Esophagus (tissue), 2 donors: Measurements from ENCODE around the gene CROCC. TPM values are rescaled to one million over a fixed set of nuclear protein-coding genes. Genes with fewer than 3 reads are reported as not detected.

ENCODE experiments used
- H3K27ac ChIP-seq, 2 donors: one replicate each; pipeline ENCODE4 v1.5.1; 2013; ENCODE audit warnings: low read depth in 2 of 2, mild to moderate bottlenecking in 2 of 2, inconsistent platforms in 1 of 2, low read length in 1 of 2, moderate library complexity in 1 of 2
- H3K27me3 ChIP-seq, 2 donors: one replicate each; pipeline ENCODE4 v1.6.1; 2013; ENCODE audit warnings: low read length in 2 of 2, control low read depth in 1 of 2, mild to moderate bottlenecking in 1 of 2; ENCODE audit not compliant: insufficient read depth in 2 of 2, control insufficient read depth in 1 of 2
- H3K36me3 ChIP-seq, 2 donors: one replicate each; pipeline ENCODE4 v1.6.1; 2013; ENCODE audit warnings: low read length in 1 of 2; ENCODE audit not compliant: control insufficient read depth in 2 of 2, insufficient read depth in 2 of 2
- H3K4me1 ChIP-seq, 2 donors: one replicate each; pipeline ENCODE4 v1.6.1; 2013; ENCODE audit warnings: low read length in 1 of 2; ENCODE audit not compliant: control insufficient read depth in 2 of 2, insufficient read depth in 2 of 2
- H3K4me3 ChIP-seq, 2 donors: one replicate each; pipeline ENCODE4 v1.5.1; 2013; ENCODE audit warnings: low read length in 2 of 2, mild to moderate bottlenecking in 2 of 2, low read depth in 1 of 2, moderate library complexity in 1 of 2
- H3K9me3 ChIP-seq, 2 donors: one replicate each; pipeline ENCODE4 v1.6.1; 2013; ENCODE audit warnings: mild to moderate bottlenecking in 2 of 2, low read depth in 1 of 2, low read length in 1 of 2, moderate library complexity in 1 of 2; ENCODE audit not compliant: control insufficient read depth in 2 of 2, insufficient read depth in 1 of 2
- WGBS, 2 donors: extraction: QIAGEN DNeasy Blood & Tissue Kit; methylation state at CpG; one replicate each; pipeline ENCODE4 v1.1.7; 2013; 5-methylcytosine and 5-hydroxymethylcytosine counted together
- polyA plus RNA-seq, 2 donors: library from polyadenylated mRNA; stranded (reverse); fragments of 200-250 nt; gene quantifications; one replicate each; pipeline ENCODE4 v1.2.3, GENCODE V29; 2013
- donor health status: healthy with polysubstance abuse.
- donor health status: Bipolar disorder and iron deficiency.

CROCC gene
- polyA plus RNA-seq, 2 donors: 15.5 to 64.1 TPM

- H3K27me3 ChIP-seq: no peaks in the 10 kb centered on the region
- no peaks in the 10 kb centered on the region for H3K9me3 ChIP-seq
- no peak overlapping the region for H3K27ac ChIP-seq
- peaks cover 15 to 31% of the 10 kb centered on the region in 2 donors for H3K36me3 ChIP-seq
- peaks cover 3 to 4% of the 10 kb centered on the region in 2 donors for H3K4me1 ChIP-seq
- WGBS, 2 donors: 92 to 96% methylated on average over 4 of the region's 4 CpGs
- H3K4me3 ChIP-seq: no peak overlapping the region
Measured at GRCh38 chr1:17002524-17002902, 80.8 kb downstream of the CROCC start.

- Histone ChIP-seq H3K27ac (peak overlapping the region; percentile 17 to 87), H3K9me3 (no peaks in the 10 kb centered on the region), H3K27me3 (no peaks in the 10 kb centered on the region), H3K4me3 (no peak overlapping the region), H3K4me1 (peaks cover 4 to 5% of the 10 kb centered on the region in 2 donors), H3K36me3 (peaks cover 15 to 31% of the 10 kb centered on the region in 2 donors)
- 90% methylated on average over 23 to 24 of the region's 24 CpGs for WGBS, 2 donors
Measured at GRCh38 chr1:17004466-17005364, 83.0 kb downstream of the CROCC start.

GRCh38 chr1:17005365-17005740 lies 83.6 kb downstream of the CROCC start:
- no peak overlapping the region for H3K27ac ChIP-seq
- 94% methylated on average over 19 of the region's 19 CpGs for WGBS, 2 donors
- H3K36me3 ChIP-seq: peaks cover 15 to 31% of the 10 kb centered on the region in 2 donors
- H3K4me3 ChIP-seq: no peak overlapping the region
- peaks cover 6 to 7% of the 10 kb centered on the region in 2 donors for H3K4me1 ChIP-seq
- H3K27me3 ChIP-seq: no peaks in the 10 kb centered on the region
- H3K9me3 ChIP-seq: no peaks in the 10 kb centered on the region

GRCh38 chr1:17007121-17007520 lies 85.4 kb downstream of the CROCC start:
- Histone ChIP-seq H3K4me1 (peaks cover 11 to 18% of the 10 kb centered on the region in 2 donors), H3K36me3 (peaks cover 11 to 25% of the 10 kb centered on the region in 2 donors), H3K27me3 (no peaks in the 10 kb centered on the region), H3K27ac (no peak overlapping the region), H3K9me3 (no peaks in the 10 kb centered on the region), H3K4me3 (no peak overlapping the region)
- 93 to 97% methylated on average over 8 of the region's 8 CpGs for WGBS, 2 donors

GRCh38 chr1:17008208-17008855 lies 86.6 kb downstream of the CROCC start:
- WGBS, 2 donors: 88 to 92% methylated on average over 15 of the region's 15 CpGs
- Histone ChIP-seq H3K4me3 (no peak overlapping the region), H3K27me3 (no peaks in the 10 kb centered on the region), H3K36me3 (peaks cover 11 to 16% of the 10 kb centered on the region in 2 donors), H3K27ac (no peak overlapping the region), H3K9me3 (no peaks in the 10 kb centered on the region), H3K4me1 (peaks cover 11 to 23% of the 10 kb centered on the region in 2 donors)

DNA sequence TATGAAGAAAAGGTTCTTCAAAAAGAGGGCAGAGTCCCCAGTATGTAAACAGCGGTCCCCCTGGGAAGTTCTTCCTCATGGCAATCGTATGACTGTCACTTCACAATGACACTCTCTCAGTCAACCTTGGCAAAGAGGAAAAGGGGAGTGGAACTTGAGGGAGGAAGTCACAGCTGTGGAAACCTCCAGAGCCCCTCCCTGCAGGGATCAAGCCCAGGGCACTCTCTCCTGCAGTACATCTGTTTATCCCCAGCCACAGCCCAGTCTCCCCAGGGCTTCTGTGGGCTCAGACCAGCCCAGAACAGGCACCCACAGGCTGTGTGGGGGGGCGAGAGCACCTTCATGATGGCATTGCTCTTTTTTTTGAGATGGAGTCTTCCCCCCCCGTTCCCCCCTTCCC lies 88.0 kb downstream of the CROCC start:
- Histone ChIP-seq H3K27ac (peak overlapping the region in 1 of 2 donors; percentile 53), H3K27me3 (no peaks in the 10 kb centered on the region), H3K4me1 (peaks cover 7 to 21% of the 10 kb centered on the region in 2 donors), H3K4me3 (no peak overlapping the region), H3K36me3 (peaks cover 4 to 9% of the 10 kb centered on the region in 2 donors), H3K9me3 (no peaks in the 10 kb centered on the region)
- 58 to 60% methylated on average over 4 of the region's 4 CpGs for WGBS, 2 donors

- Histone ChIP-seq H3K4me3 (peak overlapping the region; percentile 72 to 83), H3K4me1 (peaks cover 8 to 22% of the 10 kb centered on the region in 2 donors), H3K27ac (peak overlapping the region in 1 of 2 donors; percentile 74), H3K36me3 (no peaks in the 10 kb centered on the region), H3K9me3 (no peaks in the 10 kb centered on the region), H3K27me3 (no peaks in the 10 kb centered on the region)
- 1% methylated on average over 15 of the region's 15 CpGs for WGBS, 2 donors
Measured at GRCh38 chr1:17011092-17011438, 89.3 kb downstream of the CROCC start.

- H3K36me3 ChIP-seq: no peaks in the 10 kb centered on the region
- no peaks in the 10 kb centered on the region for H3K9me3 ChIP-seq
- H3K4me1 ChIP-seq: peaks cover 9 to 24% of the 10 kb centered on the region in 2 donors
- 1% methylated on average over 70 to 94 of the region's 94 CpGs for WGBS, 2 donors
- H3K4me3 ChIP-seq: peak within 1 kb of the TSS; percentile 72 to 83
- H3K27ac ChIP-seq: peak within 1 kb of the TSS; percentile 18 to 74
- no peaks in the 10 kb centered on the region for H3K27me3 ChIP-seq
Measured at GRCh38 chr1:17011439-17012307, 89.9 kb downstream of the CROCC start, which contains the start of gene ATP13A2. ATP13A2 (minus strand) TSS chr1:17011928; CDS start chr1:17011738, 190 bp downstream.
